Loucy (cell line): Measurements from ENCODE around the gene APOL6.

ENCODE experiments used
- H2AFZ ChIP-seq: fragments of 200-600 bp; sonication (generic); 2 replicates; pipeline ENCODE4 v1.6.0; 2016; ENCODE audit warnings: antibody characterized with exemption, mild to moderate bottlenecking, low read length, moderate library complexity
- H3F3A ChIP-seq: fragments of 200-600 bp; 2 replicates; pipeline ENCODE4 v1.6.0; 2016; ENCODE audit warnings: antibody characterized with exemption, low read depth, mild to moderate bottlenecking
- H3K27me3 ChIP-seq: fragments of 200-600 bp; sonication (generic); 2 replicates; pipeline ENCODE4 v1.6.1; 2014; ENCODE audit warnings: low read length, mild to moderate bottlenecking; ENCODE audit not compliant: insufficient read depth, poor library complexity, severe bottlenecking
- H3K36me3 ChIP-seq: fragments of 200-600 bp; sonication (generic); 2 replicates; pipeline ENCODE4 v1.6.1; 2016; ENCODE audit warnings: low read length; ENCODE audit not compliant: insufficient read depth
- H3K4me1 ChIP-seq: fragments of 200-600 bp; sonication (generic); 2 replicates; pipeline ENCODE4 v1.5.1; 2014; ENCODE audit warnings: low read length, mild to moderate bottlenecking; ENCODE audit not compliant: insufficient read depth, poor library complexity, severe bottlenecking
- H3K4me2 ChIP-seq: fragments of 200-600 bp; sonication (generic); 2 replicates; pipeline ENCODE4 v1.6.0; 2014; ENCODE audit warnings: antibody characterized with exemption, low read length, low read depth, mild to moderate bottlenecking; ENCODE audit not compliant: poor library complexity, severe bottlenecking
- H3K4me3 ChIP-seq: fragments of 200-600 bp; sonication (generic); 2 replicates; pipeline ENCODE4 v1.5.1; 2014; ENCODE audit warnings: low read length, mild to moderate bottlenecking, mixed read lengths; ENCODE audit not compliant: poor library complexity, severe bottlenecking
- H3K79me2 ChIP-seq: fragments of 200-600 bp; sonication (generic); 2 replicates; pipeline ENCODE4 v1.6.1; 2014; ENCODE audit warnings: low read length; ENCODE audit not compliant: insufficient read depth
- H3K9ac ChIP-seq: fragments of 200-600 bp; sonication (generic); 2 replicates; pipeline ENCODE4 v1.6.0; 2014; ENCODE audit warnings: mild to moderate bottlenecking, low read depth, low read length, moderate library complexity; ENCODE audit not compliant: poor library complexity, severe bottlenecking
- H3K9me2 ChIP-seq: fragments of 200-600 bp; sonication (generic); replicated peaks from 2 replicates; pipeline ENCODE4 v1.6.1; 2016; ENCODE audit warnings: low read depth, low read length, mixed read lengths
- H3K9me3 ChIP-seq: fragments of 200-600 bp; sonication (generic); 2 replicates; pipeline ENCODE4 v1.6.1; 2014; ENCODE audit warnings: mild to moderate bottlenecking, antibody characterized with exemption, low read length, low read depth; ENCODE audit not compliant: insufficient read depth
- H4K20me1 ChIP-seq: fragments of 200-600 bp; sonication (generic); 2 replicates; pipeline ENCODE4 v1.6.0; 2014; ENCODE audit warnings: antibody characterized with exemption, low read length, mild to moderate bottlenecking; ENCODE audit not compliant: insufficient read depth, poor library complexity, severe bottlenecking
- EZH2phosphoT487 ChIP-seq: fragments of 200-600 bp; IDR thresholded peaks from 2 replicates; pipeline ENCODE4 v1.6.1; 2018; ENCODE audit warnings: antibody characterized with exemption, mild to moderate bottlenecking, moderate library complexity, borderline replicate concordance
- TF ChIP-seq, protein P1 (sequence below): fragments of 200-600 bp; sonication (generic); conservative IDR thresholded peaks from 2 replicates; pipeline ENCODE4 v1.5.1; 2014; ENCODE audit warnings: mild to moderate bottlenecking, antibody characterized with exemption, low read length

Gene APOL6

DNA sequence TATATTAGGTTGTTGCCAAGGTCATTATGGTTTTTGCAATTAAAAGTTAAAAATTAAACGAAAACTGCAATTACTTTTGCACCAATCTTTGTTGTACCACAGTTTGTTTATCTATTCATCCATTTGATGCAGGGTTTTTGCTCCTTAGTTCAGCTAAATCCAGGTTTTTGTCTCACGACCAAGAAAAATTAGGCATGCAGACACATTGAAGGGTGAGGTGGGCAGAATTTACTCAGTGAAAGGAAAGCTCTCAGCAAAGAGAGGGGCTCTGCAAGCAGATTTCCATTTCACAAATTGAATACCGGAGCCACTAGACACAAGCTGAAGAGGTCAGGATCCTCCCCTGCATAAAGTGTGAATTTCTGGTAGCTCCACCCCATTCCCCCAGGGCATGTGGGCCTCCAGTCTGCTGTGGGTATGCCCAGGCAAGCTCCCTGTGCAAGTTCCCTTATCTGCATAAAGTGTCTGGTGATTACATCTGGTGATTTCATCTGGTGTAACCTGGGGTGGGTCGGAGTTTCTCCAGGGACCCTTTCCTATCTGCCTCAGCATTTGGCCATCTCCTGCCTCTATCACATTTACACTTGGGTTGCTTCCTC, 33.3 kb downstream of the APOL6 start:
- no peaks in the 10 kb centered on the region for H4K20me1 ChIP-seq
- no peaks in the 10 kb centered on the region for H3K9me2 ChIP-seq
- no peak overlapping the region for H3K9ac ChIP-seq
- no peak overlapping the region for H2AFZ ChIP-seq
- H3K27me3 ChIP-seq: no peaks in the 10 kb centered on the region
- no peaks in the 10 kb centered on the region for H3F3A ChIP-seq
- no peak for TF ChIP-seq EZH2phosphoT487
- TF ChIP-seq, protein P1, sequence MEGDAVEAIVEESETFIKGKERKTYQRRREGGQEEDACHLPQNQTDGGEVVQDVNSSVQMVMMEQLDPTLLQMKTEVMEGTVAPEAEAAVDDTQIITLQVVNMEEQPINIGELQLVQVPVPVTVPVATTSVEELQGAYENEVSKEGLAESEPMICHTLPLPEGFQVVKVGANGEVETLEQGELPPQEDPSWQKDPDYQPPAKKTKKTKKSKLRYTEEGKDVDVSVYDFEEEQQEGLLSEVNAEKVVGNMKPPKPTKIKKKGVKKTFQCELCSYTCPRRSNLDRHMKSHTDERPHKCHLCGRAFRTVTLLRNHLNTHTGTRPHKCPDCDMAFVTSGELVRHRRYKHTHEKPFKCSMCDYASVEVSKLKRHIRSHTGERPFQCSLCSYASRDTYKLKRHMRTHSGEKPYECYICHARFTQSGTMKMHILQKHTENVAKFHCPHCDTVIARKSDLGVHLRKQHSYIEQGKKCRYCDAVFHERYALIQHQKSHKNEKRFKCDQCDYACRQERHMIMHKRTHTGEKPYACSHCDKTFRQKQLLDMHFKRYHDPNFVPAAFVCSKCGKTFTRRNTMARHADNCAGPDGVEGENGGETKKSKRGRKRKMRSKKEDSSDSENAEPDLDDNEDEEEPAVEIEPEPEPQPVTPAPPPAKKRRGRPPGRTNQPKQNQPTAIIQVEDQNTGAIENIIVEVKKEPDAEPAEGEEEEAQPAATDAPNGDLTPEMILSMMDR: no peak
- no peak overlapping the region for H3K4me3 ChIP-seq
- H3K79me2 ChIP-seq: no peaks in the 10 kb centered on the region
- H3K9me3 ChIP-seq: peaks cover 5% of the 10 kb centered on the region; the same call in 1 of the 2 replicates
- no peak overlapping the region for H3K4me2 ChIP-seq
- no peaks in the 10 kb centered on the region for H3K36me3 ChIP-seq
- no peaks in the 10 kb centered on the region for H3K4me1 ChIP-seq

DNA sequence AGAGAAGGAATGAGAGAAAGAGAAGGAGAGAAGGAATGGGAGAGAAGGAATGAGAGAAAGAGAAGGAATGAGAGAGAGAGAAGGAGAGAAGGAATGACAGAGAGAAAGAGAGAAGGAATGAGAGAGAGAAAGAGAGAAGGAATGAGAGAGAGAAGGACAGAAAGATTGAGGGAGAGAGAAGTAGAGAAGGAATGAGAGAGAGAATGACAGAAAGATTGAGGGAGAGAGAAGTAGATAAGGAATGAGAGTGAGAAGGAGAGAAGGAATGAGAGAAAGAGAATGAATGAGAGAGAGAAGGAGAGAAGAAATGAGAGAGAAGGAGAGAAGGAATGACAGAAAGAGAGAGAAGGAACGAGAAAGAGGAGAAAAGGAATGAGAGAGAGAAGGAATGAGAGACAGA, 35.3 kb downstream of the APOL6 start:
- H4K20me1 ChIP-seq: no peaks in the 10 kb centered on the region
- no peak overlapping the region for H3K4me3 ChIP-seq
- no peaks in the 10 kb centered on the region for H3K27me3 ChIP-seq
- TF ChIP-seq EZH2phosphoT487: no peak
- TF ChIP-seq, protein P1: no peak
- H3K9me3 ChIP-seq: peaks cover 5% of the 10 kb centered on the region; the same call in 1 of the 2 replicates
- no peaks in the 10 kb centered on the region for H3K79me2 ChIP-seq
- H3K4me1 ChIP-seq: no peaks in the 10 kb centered on the region
- H3F3A ChIP-seq: no peaks in the 10 kb centered on the region
- H3K9ac ChIP-seq: no peak overlapping the region
- no peak overlapping the region for H2AFZ ChIP-seq
- H3K9me2 ChIP-seq: no peaks in the 10 kb centered on the region
- no peak overlapping the region for H3K4me2 ChIP-seq
- H3K36me3 ChIP-seq: no peaks in the 10 kb centered on the region

DNA sequence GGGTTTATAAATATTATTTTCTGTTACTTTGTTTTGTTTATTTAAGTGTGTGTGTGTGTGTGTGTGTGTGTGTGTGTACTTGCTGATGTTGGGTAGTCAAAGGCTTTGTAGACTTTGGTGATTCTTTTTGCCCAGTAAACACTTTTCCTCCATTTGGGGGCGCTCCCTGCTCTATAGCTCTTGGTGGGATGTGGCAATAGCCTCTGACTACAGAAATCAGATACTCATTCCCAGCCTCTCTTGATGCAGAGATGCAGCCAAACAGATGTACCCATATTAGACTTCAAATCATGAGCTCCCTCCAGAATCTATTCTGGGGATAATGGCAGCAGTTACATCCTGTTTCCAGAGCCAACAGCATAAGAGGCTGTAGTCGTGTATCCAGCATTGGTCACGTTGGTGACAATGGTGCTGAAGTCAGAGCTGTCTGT, 36.0 kb downstream of the APOL6 start:
- Histone ChIP-seq H3K27me3 (no peaks in the 10 kb centered on the region), H3K4me2 (no peak overlapping the region), H4K20me1 (no peaks in the 10 kb centered on the region), H3K4me3 (no peak overlapping the region), H3K9me3 (peaks cover 5% of the 10 kb centered on the region; the same call in 1 of the 2 replicates), H3K9me2 (no peaks in the 10 kb centered on the region), H3K9ac (no peak overlapping the region), H3K4me1 (no peaks in the 10 kb centered on the region), H2AFZ (no peak overlapping the region), H3F3A (no peaks in the 10 kb centered on the region), H3K36me3 (no peaks in the 10 kb centered on the region), H3K79me2 (no peaks in the 10 kb centered on the region)
- TF ChIP-seq, protein P1: peak; percentile 41
- TF ChIP-seq EZH2phosphoT487: no peak
